ENCODE measurements around the gene KRTAP29-1.
"Not testable (repeated sequence)": the region's sequence is repeated elsewhere in the genome, so short reads cannot be mapped to it uniquely, and the experiment has no call there.

The KRTAP29-1 gene

DNA sequence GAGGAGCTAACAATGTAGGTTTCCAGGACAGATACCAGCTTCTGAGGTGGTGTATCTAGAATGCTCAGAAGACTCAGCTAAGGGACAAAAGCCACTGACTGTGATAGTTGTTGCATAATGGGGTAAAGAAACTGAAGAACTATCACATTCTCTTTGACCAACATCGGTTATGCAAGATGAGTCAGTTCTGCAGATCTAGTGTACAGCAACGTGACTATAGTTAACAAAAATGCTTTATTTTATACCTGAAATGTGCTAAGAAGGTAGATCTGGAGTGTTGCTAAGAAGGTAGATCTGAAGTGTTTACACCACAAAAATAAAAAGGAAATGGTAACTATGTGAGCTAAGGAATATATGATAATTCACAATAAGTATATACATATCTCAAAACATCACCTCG lies 34.9 kb downstream of the KRTAP29-1 start:
- H3K4me3 ChIP-seq (ENCODE audit: low read depth, low read length): no peak overlapping the region
- TF ChIP-seq, protein P1, sequence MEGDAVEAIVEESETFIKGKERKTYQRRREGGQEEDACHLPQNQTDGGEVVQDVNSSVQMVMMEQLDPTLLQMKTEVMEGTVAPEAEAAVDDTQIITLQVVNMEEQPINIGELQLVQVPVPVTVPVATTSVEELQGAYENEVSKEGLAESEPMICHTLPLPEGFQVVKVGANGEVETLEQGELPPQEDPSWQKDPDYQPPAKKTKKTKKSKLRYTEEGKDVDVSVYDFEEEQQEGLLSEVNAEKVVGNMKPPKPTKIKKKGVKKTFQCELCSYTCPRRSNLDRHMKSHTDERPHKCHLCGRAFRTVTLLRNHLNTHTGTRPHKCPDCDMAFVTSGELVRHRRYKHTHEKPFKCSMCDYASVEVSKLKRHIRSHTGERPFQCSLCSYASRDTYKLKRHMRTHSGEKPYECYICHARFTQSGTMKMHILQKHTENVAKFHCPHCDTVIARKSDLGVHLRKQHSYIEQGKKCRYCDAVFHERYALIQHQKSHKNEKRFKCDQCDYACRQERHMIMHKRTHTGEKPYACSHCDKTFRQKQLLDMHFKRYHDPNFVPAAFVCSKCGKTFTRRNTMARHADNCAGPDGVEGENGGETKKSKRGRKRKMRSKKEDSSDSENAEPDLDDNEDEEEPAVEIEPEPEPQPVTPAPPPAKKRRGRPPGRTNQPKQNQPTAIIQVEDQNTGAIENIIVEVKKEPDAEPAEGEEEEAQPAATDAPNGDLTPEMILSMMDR (IDR thresholded peaks at IDR 0.05; ENCODE audit: borderline replicate concordance, insufficient read depth, low read depth, low read length): no peak

DNA sequence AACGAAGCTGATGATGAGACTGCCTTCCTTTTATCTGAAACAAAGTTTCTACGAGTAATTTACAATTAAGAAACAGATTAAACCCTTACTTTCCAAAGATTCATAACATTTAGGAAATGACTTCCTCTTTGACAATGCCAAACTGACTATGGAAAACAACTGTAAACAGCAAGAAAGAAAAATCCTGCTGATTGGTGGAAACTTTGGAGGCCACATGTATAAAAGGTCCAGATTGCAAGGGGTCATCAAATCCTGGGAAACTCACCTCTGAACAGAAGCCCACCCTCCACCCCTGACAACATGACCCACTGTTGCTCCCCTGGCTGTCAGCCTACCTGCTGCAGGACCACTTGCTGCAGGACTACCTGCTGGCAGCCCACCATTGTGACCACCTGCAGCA lies 37.6 kb downstream of the KRTAP29-1 start, which contains the start of gene KRTAP9-6:
KRTAP9-6 (plus strand) TSS at position 301 of the 400 bp plus-strand sequence; CDS start at position 301, 0 bp downstream.
- H3K4me3 ChIP-seq (ENCODE audit: low read depth, low read length): no peak within 1 kb of the TSS

DNA sequence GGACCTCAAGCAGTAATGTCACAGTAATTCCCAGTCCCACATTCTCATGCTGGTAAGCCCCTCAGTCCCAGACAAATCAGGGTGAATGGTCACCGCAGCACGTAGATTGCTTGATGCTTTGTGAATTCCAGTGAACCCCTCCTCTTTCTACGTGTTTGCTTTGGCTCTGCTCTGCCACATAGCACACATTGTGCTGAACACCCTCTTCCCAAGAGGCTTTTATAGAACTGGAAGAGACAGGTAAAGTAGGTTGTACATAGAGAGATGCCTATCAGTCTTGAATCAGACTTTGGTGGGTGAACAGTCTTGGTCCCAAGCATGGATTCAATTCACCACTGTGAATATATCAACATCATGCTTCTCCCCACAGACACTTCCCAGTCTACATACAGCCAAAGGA lies 38.1 kb downstream of the KRTAP29-1 start:
- TF ChIP-seq, protein P1 (IDR thresholded peaks at IDR 0.05; ENCODE audit: borderline replicate concordance, insufficient read depth, low read depth, low read length): no peak
- no peak overlapping the region for H3K4me3 ChIP-seq (ENCODE audit: low read depth, low read length)

More for the DNA sequence above, 37.6 kb downstream of the KRTAP29-1 start, which contains the start of gene KRTAP9-6:
- TF ChIP-seq, protein P1 (IDR thresholded peaks at IDR 0.05; ENCODE audit: borderline replicate concordance, insufficient read depth, low read depth, low read length): no peak

DNA sequence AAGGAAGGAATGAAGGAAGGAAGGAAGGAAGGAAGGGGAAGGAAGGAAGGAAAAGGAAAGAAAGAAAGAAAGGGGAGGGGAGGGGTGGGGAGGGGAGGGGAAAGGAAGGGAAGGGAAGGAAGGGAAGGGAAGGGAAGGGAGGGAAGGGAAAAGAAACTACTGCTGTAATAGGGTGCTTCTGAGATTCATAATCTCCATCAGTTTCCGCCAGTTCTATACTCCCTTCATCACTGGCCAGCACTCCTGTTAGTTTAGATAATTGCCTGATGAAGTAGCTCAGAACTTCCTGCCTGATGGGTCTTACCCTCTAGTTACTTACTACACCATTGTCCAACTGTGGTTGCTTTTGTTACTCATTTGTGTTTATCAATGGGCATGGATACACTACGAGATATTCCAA lies 39.4 kb downstream of the KRTAP29-1 start:
- TF ChIP-seq, protein P1 (IDR thresholded peaks at IDR 0.05; ENCODE audit: borderline replicate concordance, insufficient read depth, low read depth, low read length): no peak
- H3K4me3 ChIP-seq (ENCODE audit: low read depth, low read length): no peak overlapping the region

DNA sequence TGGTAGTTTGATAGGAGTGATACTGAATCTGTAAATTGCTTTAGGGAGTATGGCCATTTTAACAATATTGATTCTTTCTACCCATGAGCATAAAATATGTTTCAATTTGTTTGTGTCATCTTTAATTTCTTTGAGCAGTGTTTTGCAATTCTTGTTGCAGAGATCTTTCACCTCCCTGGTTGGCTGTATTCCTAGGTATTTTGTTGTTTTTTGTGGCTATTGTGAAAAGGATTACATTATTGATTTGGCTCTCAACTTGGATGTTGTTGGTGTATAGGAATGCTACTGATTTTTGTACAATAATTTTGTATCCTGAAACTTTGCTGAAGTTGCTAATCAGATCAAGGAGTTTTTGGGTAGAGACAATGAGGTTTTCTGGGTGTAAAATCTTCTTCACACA lies 44.2 kb downstream of the KRTAP29-1 start:
- TF ChIP-seq, protein P1 (IDR thresholded peaks at IDR 0.05; ENCODE audit: borderline replicate concordance, insufficient read depth, low read depth, low read length): no peak
- H3K4me3 ChIP-seq (ENCODE audit: low read depth, low read length): no peak overlapping the region

DNA sequence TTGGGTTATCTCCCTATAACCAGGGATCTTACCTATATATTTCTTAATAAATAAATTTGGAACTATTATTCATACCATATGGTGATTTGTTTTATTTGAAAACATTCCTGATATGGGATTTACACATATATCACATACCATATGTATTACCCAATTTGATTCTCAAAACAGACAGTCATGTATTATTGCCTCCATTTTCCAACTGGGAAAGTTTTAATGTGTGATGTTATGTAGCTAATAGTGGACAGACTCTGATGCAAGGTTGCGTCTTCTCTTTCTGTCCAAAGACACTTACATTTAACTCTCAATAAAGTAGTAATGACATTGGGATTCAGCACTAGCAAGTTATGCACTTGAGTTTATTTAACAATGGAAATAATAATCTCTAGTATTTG lies 46.4 kb downstream of the KRTAP29-1 start:
- no peak overlapping the region for H3K4me3 ChIP-seq (ENCODE audit: low read depth, low read length)
- TF ChIP-seq, protein P1 (IDR thresholded peaks at IDR 0.05; ENCODE audit: borderline replicate concordance, insufficient read depth, low read depth, low read length): no peak

DNA sequence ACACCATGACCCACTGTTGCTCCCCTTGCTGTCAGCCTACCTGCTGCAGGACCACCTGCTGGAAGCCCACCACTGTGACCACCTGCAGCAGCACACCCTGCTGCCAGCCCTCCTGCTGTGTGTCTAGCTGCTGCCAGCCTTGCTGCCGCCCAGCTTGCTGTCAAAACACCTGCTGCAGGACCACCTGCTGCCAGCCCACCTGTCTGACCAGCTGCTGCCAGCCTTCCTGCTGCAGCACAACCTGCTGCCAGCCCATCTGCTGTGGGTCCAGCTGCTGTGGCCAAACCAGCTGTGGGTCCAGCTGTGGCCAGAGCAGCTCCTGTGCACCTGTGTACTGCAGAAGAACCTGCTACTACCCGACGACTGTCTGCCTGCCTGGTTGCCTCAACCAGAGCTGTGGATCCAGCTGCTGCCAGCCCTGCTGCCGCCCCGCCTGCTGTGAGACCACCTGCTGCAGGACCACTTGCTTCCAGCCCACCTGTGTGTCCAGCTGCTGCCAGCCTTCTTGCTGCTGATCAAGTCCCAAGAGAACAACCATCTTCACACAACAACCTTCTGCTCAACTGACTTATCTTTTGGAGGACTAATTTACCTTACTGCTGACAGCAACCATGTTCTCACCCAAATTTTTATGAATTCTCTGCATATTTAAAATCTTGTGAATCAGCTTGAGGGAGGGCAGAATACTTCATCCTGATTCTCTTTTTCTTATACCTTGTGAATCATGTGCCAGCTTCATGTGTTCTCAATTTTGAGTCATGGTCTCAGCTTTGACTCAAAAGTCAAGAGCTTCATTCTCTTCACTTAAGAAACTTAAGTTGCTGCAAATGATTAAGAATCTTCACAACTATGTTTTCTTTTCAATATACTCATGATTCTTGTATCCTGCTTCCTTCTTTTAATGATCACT lies 47.0 kb downstream of the KRTAP29-1 start, which contains the start of gene KRTAP9-9:
KRTAP9-9 (plus strand) TSS at position 4 of the 910 bp plus-strand sequence.
- H3K4me3 ChIP-seq (ENCODE audit: low read depth, low read length): not testable (repeated sequence)

Data from GM12875 (cell line).